ENCODE results near the gene NINJ2.

Gene NINJ2

DNA sequence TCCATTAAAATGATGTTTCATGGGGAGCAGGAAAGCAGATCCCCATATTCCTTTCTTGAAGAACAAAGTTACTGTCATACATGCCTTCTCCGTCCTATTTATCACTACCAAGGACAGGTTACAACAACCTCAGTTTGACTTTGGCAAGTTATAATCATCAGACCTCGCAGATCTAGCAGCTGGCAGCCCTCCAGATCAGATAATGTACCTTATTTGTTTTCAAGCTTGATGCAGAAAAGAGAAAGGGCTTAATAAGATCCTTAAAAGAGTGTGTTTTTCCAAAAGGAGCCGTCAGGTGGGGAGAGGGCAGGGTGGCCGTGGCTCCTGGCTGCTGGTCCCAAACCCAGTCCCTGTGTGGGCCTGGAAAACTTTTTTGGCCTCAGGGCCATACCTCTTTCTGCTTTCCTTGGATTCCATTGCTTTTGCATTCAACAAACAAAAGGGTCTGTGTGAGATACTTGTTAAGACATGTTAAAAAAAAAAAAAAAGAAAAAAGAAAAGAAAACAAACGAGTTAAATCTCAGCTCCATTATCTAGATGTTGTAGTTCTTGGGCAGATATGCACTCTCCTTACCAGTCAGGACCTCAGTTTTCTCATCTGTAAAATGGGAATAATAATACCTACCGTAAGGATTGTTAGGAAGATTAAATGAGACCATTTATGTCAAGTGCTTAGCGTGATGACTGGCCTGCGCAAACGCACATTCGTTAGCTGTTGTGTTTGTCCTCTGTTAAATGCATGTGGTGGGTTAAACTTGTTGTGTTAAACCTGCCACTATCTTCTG, 138.9 kb downstream of the NINJ2 start:
- DNase-seq: no peak

GRCh38 chr12:522692-523378, 140.4 kb downstream of the NINJ2 start:
- DNase-seq: no peak

DNA sequence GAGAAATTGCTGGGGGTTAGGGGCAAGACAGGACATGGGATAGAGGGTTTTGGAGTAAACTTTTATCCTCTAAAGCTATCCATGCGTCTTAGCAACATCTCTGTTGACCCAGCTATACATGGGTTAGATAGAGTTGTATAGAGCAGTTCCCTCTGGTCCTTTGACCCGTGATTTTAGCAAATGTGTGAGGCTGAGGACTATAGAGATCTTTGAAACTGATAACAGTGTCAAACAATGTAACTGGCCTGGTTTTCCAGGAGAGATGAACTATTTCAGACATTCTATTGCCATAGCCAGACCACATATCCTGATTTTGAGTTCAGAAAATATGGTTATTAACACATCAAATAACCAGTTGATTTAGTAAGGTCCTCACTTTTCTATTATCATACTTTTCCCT, 143.1 kb downstream of the NINJ2 start:
- no peak for DNase-seq

- no peak for DNase-seq
Measured at GRCh38 chr12:517538-517937, 145.7 kb downstream of the NINJ2 start.

Data from OCI-M1 (cell line).